ENCODE measurements around the gene LEF1. TPM values are rescaled to one million over a fixed set of nuclear protein-coding genes. Genes with fewer than 3 reads are reported as not detected.

LEF1 gene
- total and polyA plus RNA-seq, 9 of the 15 experiments (the other 6 are each of a cell fraction or from before 2014, with no cell fraction given) = 15.1 to 81.1 (median 29.7) TPM

GRCh38 chr4:108141213-108141950, 27.4 kb downstream of the LEF1 start:
- TF ChIP-seq DACH1 (IDR thresholded peaks at IDR 0.05; ENCODE audit: partially characterized antibody) = no peak
- no peak for TF ChIP-seq SIN3B (IDR thresholded peaks at IDR 0.05; ENCODE audit: low read depth)
- TF ChIP-seq MTA2 (IDR thresholded peaks at IDR 0.05; ENCODE audit: low read depth) = no peak
- TF ChIP-seq ZNF354B (CRISPR knock-in tag; IDR thresholded peaks at IDR 0.05) = no peak
- no peak for TF ChIP-seq FOXJ3 (CRISPR knock-in tag; IDR thresholded peaks at IDR 0.05)
- no peak for TF ChIP-seq PRPF4 (IDR thresholded peaks at IDR 0.05; ENCODE audit: insufficient read depth, low read depth, low read length, poor library complexity, severe bottlenecking)
- no peak for TF ChIP-seq ZNF780A (CRISPR knock-in tag; IDR thresholded peaks at IDR 0.05)
- no peak for TF ChIP-seq ZNF395 (CRISPR knock-in tag; IDR thresholded peaks at IDR 0.05)
- no peak for TF ChIP-seq PYGO2 (tag; IDR thresholded peaks at IDR 0.05)
- no peak for TF ChIP-seq ZBTB8A (IDR thresholded peaks at IDR 0.05; ENCODE audit: partially characterized antibody)
- TF ChIP-seq PHB (CRISPR knock-in tag; IDR thresholded peaks at IDR 0.05) = no peak
- no peak for TF ChIP-seq ZKSCAN8 (CRISPR knock-in tag; IDR thresholded peaks at IDR 0.05)
- TF ChIP-seq NR2C2 (CRISPR knock-in tag; IDR thresholded peaks at IDR 0.05) = no peak
- TF ChIP-seq NR2C2 (tag; IDR thresholded peaks at IDR 0.05) = no peak
- no peak for TF ChIP-seq TRIM24 (IDR thresholded peaks at IDR 0.05)
- in situ Hi-C loops (cut with MboI) = no loop called here
- Histone ChIP-seq H3K36me3 (ENCODE audit: control insufficient read depth, insufficient read depth, low read length) (0 out of 3 replicates have a peak, but pooled peaks cover 4% of the 10 kb centered on the region), H3K9me3 (replicated peaks; ENCODE audit: control insufficient read depth, insufficient read depth, low read depth, low read length) (no peaks in the 10 kb centered on the region), H4K20me1 (replicated peaks; ENCODE audit: control insufficient read depth, insufficient read depth, low read length) (no peaks in the 10 kb centered on the region), H3K9me1 (ENCODE audit: control insufficient read depth, insufficient read depth, low read length) (no peaks in the 10 kb centered on the region), H3K4me2 (ENCODE audit: insufficient read depth, low read length) (no peak overlapping the region), H2AFZ (ENCODE audit: low read depth, low read length) (no peak overlapping the region), H3K4me1 (replicated peaks in 1 of 2; ENCODE audit: control insufficient read depth in 2 of 2, insufficient read depth in 2 of 2, low read length in 2 of 2) (peaks cover 0 to 5% of the 10 kb centered on the region in 2 experiments; a peak in 2 of 5 replicates), H3K79me2 (ENCODE audit: control insufficient read depth, insufficient read depth, low read length) (peaks cover 2% of the 10 kb centered on the region; the same call in 1 of the 3 replicates), H3K4me3 (no peak overlapping the region), H3K27me3 (ENCODE audit: control insufficient read depth in 2 of 2, insufficient read depth in 2 of 2, low read length in 2 of 2) (no peaks in the 10 kb centered on the region), H3K9ac (ENCODE audit: insufficient read depth in 1 of 2, low read depth in 2 of 2, low read length in 2 of 2) (no peak overlapping the region), H3K27ac (ENCODE audit: extremely low read depth, low read depth, low read length) (no peak overlapping the region)
- DNase-seq (ENCODE audit: extremely low read depth in 1 of 4, low spot score in 3 of 4) = no peak
- ChIA-PET CTCF (ENCODE audit: low intra/inter-chr PET ratio) (interaction anchor here (0.8 kb wide), 1 partner anchor 11 kb away, joined by 4 read pairs; no protein-coding TSS in a partner anchor), POLR2A (interaction anchor here (0.6 kb wide), 1 partner anchor 14 kb away, joined by 5 read pairs; no protein-coding TSS in a partner anchor)
- intact Hi-C loops (cut with micrococcal nuclease) = no loop called here
- no peak for ATAC-seq
- BruUV-seq (replicated peaks) = no TSS peak
- no peak for FAIRE-seq
- 77% methylated on average over 12 of the region's 12 CpGs for WGBS (ENCODE audit: insufficient coverage, low coverage, missing lambda C conversion rate)

All from K562 (cell line).